ENCODE data around the gene ZNF48.
A peak's percentile ranks its signal among the peaks of the same experiment; 100 is the strongest.
"Not testable (repeated sequence)": the region's sequence is repeated elsewhere in the genome, so short reads cannot be mapped to it uniquely, and the experiment has no call there.

ZNF48 gene

DNA sequence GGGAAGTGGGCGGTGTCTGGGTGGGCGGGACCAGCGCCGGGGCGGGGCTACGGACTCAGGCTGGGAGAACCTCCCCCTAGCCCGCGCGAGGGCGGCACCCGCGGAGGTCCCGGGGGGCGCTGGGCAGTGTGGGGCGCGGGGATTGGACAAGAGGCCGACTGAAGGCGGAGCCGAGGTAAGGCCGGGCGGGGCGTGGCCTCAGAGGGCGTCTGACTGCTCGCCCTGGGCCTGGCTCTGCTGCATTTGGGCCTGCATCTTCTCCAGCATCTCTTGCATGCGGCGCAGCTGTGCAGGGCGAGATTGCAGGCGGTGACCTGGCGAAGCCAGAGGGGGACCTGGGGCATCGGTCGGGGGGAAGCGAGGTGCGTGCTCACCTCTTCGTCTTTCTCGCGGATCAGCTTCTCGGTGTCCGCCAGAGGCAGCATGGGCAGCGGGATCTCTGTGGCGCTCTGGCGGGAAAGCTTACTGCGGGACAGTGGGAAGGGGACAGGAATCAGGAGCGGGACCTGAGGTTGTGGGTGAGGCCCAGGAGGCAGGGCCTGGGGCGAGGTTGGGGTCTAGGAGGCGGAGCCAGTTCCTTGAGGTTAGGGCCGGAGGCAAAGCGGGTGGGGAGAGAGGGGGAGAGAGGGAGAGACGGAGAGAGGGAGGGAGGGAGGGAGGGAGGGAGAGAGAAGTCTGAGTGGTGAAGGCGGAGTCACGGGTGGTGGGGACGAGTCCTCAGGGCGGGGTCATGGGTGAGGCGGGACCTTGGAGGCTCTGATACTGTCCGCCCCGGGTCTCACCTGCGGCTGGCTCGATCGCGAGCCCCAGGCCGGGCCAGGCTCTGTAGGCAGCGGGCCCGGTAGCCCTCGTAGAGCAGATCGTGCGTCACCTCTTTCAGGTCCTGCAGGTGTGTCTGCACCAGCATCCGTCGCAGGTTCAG, 16.7 kb upstream of the ZNF48 start:
- peak; percentile 91 for DNase-seq

DNA sequence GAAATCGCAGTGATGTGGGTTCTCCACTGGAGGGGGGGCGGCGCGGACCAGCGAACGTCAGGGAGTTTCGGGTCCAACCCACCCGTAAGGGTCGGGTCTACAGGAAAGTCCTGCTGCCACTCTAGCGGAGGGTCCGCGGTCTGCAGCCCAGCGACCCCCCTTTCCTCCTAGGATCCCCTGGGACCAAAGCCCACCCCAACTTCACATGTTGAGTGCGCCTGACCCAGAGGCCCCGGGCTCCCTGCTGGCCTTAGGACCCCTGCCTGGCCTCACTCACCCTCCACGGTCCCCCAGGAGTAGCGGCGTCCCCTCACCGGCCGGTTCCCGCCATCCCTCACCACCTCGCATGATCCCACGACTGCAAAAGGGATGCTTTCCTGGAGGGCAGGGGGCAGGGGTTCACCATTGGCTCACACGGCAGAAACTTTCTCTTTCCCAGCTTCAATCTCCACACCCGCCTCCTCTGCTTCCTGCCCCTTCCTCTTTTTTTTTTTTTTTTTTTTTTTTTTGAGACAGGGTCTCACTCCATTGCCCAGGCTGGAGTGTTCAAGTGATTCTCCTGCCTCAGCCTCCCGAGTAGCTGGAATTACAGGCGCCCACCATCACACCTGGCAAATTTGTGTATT, 15.9 kb upstream of the ZNF48 start:
- no peak for DNase-seq

DNA sequence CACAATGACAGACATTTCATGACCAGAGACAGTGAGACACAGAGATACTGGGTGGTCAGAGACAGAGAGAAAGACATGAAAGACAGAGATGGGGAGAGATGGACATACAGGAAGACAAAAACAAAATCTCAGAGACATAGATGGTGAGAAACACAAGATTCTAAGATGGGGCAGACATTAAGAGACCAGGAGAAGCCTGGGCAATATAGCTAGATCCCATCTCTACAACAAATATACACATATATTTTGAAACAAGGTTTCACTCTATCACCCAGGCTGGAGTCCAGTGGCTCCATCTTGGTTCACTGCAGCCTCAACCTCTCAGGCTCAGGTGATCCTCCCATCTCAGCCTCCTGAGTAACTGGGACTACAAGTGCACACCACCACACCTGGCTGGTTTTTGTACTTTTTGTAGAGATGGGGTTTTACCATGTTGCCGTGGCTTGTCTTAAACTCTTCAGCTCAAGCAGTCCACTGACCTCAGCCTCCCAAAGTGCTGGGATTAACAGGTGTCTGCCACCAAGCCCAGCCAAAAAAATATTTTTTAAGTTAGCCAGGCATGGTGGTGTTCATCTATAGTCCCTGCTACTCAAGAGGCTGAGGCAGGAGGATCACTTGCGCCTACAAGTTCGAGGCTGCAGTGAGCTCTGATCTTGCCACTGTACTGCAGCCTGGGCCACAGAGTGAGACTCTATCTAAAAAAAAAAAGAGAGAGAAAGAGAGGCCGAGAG, 15.0 kb upstream of the ZNF48 start:
- DNase-seq = no peak

DNA sequence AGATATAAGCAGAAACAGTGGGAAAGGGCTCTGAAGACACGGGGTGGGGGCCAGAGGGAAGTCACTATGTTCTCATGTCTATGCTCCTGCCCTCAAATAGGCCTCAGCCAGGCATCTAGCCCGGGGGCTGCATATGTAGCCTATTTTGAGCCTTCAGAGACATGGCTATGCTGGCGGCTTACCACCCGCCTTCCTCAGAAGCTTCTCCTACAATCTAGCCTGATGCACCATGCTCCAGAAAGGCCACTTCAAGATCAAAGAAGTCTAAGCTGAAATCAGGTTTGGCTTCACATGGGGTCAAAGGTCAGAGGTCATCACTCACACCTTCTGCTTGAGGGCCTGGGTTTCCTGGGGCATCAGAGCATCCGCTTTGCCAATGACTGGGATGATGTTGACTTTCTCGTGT, 14.4 kb upstream of the ZNF48 start:
- no peak for DNase-seq

DNA sequence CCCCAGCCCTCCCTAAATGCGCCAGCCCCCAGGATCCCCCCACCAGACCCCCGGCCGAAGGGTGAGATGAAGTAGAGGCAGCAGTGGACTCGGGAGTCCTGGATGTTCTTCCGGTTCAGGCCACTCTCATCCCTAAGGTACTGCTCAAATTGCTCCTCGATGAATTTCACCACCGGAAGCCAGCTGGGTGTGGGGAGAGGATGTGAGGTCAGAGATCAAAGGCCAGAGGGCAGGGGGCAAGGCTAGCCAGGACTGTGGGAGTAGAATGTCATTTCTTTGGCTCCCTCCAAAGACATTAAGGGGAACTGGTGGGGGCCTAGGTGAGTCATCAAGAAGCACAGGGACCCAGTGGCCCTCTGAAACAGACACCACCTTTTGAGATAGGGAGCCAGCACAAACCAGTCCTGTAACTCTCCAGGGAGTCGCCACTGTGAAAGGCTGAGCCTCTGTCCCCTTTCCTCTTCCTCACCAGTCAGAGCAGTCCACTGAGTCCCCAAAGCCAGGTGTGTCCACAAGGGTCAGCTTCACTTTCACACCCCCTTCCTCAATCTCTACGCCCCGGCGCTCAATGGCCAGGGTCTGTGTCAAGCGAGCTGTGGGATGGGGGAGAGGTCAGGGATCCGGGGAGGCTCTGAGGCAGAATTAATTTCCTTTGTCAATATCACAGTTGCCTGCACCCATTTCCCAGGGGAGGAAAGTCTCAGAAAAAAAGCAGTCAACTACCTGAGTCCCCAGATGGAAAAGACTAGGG, 13.8 kb upstream of the ZNF48 start:
- no peak for DNase-seq

DNA sequence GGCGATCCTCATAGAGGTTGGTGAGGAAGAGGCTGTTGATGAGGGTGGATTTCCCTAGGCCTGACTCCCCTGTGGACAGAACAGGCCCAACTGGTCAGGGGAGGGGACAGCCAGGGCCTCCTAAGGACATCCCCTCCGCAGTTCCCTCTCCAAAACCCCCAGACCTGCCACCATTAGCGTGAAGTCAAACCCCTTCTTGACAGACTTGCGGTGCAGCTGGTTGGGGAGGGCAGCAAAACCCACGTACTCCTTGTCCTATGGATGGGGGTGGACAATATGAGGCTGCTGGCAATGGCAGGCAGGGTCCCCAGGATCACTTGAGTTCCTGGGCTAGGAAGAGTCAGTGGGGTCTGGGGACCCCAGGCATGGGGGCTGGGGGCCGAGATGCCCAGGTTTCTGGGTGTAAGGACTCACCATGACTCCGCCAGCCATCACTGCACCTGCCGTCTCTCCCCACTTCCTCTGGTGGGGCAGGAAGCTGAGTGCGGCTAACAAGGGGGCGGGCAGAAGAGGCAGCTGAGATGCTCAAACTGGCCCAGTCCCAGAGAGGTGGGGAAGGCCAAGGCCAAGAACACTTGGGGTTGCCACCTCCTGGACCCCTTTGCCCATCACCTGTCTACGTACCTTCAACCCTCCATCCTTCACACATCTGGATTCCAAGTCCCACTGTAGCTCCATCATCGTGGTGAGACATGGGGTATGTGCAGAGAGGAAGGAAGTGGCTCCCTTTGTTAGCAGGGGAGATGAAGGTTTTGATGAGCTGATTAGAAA, 12.9 kb upstream of the ZNF48 start, which contains the start of gene SEPTIN1:
TSS of gene SEPTIN1 (minus strand) at position 451 of the 771 bp plus-strand sequence. CDS start at position 432, 19 bp downstream.
- peak; percentile 24 for DNase-seq

DNA sequence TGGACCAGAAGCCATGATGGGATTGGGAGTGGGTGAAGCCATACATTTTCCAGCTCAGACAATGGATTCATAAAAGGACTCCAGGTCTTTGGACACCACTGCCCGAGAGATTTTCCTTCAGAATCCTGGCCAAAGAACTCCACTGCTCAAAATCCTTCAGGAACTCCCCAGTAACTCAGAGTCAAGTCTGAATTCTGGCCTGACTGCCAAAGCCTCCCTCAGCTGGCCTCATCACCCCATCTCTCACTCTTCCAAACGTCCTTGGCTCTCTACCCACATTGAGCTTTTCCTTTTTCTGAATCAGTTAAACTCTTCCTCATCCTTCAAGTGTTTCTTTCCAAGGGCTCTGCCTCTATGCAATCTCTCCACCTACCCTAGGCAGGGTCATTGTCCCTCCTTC, 11.7 kb upstream of the ZNF48 start:
- no peak for DNase-seq

DNA sequence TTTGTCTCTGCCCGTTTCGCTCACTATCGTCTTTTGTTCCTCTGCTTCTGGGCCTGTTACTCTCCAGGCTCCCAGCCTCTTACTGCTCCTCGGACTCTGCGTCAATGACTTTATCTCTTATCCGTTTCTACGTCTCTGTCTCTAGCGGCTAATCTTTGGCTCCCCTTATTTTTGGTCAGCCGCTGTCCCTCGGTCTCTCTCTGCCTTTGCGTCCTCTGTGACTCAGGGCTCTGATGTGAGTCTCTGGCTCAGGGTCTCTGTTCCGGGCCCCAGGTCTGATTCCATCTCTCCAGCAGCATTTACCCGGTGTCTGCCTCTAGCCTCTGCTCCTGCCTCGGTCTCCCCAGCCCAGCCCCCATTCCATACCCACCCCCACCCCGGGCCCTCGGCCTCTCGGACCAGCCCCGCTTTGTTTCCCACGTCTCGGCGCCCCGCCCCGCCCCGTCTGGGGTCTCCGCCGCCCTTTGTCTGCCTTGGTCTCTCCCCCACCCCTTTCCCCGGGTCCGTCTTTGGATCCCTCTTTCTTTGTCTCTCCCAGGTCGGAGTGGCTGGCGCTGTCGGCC, 547 bp upstream of the ZNF48 start:
- no peak for DNase-seq

DNA sequence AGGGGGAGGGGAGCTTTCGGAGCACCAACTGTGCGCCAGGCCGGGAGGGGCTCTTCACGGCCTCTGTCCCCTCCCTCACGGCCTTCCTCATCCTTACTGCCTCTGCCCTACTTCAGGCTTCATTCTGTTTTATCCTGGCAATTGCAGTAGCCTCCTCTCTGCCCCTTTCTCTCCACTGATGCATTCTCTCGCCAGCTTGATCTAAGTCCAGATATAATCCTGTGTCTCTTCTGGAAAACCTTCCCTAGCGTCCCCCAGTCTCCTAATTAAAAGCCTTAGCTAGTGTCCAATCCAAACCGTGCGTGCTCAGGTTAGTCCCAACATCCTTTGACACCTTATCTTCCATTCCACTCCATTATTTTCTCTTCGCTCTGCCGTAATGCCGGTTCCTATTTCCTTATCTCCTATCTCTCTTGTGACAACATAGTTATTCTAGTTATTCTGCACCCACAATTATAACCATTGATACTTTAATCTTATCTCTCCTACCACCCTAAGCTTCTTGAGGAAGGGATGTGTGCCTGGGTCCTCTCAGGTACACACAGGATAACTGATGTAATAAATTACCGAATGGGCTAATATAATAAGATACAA, 869 bp downstream of the ZNF48 start:
- no peak for DNase-seq

DNA sequence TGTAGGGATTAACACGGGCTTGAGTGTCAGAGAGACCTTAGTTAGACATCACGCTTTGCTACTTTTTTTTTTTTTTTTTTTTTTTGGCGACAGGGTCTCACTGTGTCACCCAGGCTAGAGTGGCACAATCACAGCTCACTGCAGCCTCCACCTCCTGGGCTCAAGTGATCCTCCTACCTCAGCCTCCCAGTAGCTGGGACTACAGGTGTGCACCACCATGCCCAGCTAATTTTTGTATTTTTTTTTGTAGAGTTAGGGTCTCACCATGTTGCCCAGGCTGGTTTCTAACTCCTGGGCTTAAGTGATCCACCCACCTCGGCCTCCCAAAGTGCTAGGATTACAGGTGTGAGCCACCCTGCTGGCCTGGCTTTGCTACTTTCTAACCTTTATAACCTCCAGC, 1.4 kb downstream of the ZNF48 start:
- DNase-seq = not testable (repeated sequence)

DNA sequence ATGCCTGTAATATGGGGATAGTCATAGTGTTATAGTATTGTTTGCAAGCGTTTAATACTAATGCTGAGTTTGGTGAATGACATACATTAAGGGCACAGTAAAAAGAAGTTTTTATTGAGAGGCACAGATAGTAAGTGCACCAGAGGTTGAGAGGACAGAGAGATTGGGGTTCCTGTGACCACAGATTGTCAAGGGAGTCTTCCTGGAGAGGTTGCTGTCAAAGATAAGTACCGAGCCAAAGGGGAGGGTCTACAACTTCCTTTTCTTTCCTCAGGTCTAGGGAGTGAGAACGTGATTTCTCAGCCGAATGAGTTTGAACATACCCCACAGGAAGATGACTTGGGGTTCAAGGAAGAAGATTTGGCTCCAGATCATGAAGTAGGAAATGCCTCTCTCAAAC, 1.8 kb downstream of the ZNF48 start:
- DNase-seq = no peak

DNA sequence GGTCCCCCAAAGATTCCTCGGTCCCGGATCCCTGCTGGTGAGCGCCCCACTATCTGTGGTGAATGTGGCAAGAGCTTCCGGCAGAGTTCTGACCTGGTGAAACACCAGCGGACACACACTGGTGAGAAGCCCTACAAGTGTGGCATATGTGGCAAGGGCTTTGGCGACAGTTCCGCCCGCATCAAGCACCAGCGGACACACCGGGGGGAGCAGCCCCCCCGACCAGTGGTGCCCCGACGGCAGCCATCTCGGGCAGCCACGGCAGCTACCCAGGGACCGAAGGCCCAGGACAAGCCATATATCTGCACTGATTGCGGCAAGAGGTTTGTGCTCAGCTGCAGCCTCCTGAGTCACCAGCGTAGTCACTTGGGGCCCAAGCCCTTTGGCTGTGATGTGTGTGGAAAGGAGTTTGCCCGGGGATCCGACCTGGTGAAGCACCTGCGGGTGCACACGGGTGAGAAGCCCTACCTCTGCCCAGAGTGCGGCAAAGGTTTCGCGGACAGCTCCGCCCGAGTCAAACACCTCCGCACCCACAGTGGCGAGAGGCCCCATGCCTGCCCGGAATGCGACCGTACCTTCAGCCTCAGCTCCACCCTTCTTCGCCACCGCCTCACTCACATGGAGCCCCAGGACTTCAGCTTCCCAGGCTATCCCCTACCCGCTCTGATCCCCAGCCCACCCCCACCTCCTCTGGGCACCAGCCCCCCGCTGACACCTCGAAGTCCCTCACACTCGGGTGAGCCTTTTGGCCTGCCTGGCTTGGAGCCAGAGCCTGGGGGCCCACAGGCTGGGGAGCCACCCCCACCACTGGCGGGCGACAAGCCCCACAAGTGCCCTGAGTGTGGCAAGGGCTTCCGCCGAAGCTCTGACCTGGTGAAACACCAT, 2.8 kb downstream of the ZNF48 start:
- no peak for DNase-seq

DNA sequence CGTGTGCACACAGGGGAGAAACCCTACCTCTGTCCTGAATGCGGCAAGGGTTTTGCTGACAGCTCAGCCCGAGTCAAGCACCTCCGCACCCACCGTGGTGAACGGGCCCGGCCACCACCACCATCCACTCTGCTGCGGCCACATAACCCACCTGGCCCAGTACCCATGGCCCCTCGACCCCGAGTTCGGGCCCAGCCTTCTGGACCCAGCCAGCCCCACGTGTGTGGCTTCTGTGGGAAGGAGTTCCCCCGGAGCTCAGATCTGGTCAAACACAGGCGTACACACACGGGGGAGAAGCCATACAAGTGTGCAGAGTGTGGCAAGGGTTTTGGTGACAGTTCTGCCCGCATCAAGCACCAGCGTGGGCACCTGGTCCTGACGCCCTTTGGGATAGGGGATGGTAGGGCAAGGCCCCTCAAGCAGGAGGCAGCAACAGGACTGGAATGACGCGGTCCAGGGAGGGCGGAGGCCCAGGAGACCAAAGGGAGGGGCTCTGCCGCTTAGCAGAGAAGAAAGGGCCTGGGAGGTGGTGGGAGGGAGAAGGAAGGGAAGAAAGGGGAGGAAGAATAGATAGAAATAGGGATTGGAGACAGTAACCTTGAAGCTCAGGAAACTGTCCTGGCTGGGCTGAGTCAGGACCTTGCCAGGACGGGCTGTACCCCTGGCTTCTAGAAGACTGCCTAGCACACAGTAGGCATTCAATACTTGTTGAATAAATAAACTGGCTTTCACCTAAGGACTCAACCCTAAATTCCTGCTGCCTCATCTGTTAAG, 3.6 kb downstream of the ZNF48 start:
- DNase-seq = no peak

DNA sequence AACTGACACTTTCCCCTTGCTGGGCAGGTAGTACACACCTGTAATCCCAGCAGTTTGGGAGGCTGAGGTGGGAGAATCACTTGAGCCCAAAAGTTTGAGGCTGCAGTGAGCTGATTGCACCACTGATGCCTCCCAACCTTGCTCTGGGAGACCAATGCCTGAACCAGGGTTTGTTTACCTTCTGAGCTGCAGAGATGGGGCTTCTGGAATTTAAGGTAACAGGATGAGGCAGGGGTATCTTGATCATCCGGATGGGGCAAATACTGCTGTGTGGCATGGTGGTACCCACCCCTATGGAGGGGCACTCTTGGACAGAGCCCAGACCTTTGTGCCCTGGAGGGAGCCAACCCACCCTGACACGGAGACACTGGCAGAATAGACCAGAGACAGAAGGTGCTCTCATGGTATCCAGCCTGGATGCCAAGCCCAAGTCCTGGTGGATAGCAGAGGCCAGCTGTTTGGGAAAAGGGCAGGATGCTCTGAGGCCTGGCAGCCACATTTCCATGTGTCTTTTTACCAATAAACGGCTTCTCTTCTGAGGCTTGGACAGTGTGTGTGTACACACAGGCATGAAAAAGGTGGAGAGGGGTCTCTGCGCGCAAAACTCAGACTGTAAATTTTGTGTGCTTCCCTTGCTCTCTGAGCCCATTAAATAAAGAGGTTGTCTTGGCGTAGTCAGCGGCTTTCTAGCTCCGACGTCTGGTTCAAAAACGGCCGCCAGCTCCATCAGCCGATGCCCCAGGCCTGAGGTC, 4.4 kb downstream of the ZNF48 start:
- no peak for DNase-seq

DNA sequence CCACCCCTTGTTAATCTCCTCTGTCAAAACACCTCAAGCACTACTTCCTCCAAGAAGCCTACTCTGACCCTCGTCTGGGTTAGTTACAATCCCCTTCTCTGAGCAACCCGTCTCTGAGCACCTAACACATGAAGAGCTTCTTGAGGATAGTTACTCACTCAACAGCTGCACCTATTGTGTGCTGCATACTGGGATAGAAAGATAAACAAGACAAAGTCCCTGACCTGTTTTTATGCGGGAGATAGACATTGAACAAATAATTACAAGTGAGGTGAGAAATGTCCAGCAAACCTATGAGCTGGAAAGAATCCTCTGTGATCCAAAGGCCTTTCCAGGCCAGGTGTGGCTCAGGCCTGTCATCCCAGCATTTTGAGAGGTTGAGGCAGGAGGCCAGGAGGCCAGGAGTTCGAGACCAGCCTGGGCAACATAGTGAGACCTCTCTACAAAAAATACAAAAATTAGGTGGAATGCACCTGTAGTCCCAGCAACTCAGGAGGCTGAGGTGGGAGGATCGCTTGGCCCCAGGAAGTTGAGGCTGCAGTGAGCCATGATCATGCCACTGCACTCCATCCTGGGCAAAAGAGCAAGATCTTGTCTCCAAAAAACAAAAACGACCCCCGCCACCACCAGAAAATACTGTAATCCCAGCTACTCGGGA, 6.7 kb downstream of the ZNF48 start:
- DNase-seq = no peak

DNA sequence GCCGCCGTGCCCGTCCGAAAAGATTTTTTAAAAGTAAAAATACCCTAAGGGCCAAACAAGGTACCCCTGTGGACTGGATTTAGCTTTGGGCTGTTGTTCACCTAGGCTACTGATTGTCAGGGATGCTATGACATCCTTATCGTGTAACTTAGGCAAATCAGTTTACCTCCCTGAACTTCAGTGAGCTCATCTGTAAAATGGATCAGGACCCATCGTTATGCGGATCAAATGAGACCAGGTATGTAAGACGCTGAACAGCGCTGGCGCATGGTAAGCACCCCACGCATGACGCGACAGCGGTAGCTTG, 11.5 kb downstream of the ZNF48 start:
- DNase-seq = no peak

DNA sequence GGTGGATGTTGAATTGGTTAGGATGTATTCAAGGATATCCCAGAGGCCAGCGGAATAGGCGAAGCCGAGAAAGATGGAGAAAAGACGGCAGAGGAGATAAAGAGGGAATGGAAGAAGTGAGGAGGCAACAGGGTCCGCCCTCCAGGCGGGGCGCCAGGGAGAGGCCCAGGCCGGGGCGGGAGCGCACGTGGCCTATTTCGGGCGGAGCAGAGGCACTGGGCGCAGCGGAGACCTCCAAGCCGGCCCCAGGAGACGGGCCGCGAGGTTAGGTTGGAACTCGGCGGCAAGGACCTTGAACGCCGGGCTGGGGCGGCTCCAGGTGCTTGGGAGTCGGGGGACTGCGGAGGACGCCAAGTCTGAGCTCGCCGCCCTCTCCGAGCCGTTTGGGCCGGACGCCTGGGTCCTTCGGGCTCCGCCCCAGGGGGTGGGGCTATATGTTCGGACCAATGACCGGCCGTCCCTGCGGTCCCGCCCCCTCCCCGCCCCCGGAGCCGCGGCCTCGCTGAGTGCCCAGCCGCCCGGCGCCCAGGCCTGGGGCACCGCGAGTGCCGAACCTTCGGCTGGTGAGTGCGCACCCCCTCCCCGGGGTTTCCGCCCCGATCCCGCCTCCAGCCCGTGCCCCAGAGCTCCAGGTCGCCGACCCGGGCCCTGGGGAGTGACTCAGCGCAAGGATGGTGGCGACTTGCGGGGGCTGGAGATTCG, 12.0 kb downstream of the ZNF48 start, which contains the start of gene ZNF771:
TSS of gene ZNF771 (plus strand) at position 505 of the 702 bp plus-strand sequence. CDS start 448 bp downstream, outside the sequence.
- peak; percentile 73 for DNase-seq

Measured in KG1 (cell line).